NCI-H2227 (cell line): ENCODE data around the gene DEPP1.

ENCODE experiments used
- DNase-seq: peaks from one replicate; lab custom pipeline; 2025; ENCODE audit not compliant: unreplicated experiment; lab: John Stamatoyannopoulos, UW

The DEPP1 gene

DNA sequence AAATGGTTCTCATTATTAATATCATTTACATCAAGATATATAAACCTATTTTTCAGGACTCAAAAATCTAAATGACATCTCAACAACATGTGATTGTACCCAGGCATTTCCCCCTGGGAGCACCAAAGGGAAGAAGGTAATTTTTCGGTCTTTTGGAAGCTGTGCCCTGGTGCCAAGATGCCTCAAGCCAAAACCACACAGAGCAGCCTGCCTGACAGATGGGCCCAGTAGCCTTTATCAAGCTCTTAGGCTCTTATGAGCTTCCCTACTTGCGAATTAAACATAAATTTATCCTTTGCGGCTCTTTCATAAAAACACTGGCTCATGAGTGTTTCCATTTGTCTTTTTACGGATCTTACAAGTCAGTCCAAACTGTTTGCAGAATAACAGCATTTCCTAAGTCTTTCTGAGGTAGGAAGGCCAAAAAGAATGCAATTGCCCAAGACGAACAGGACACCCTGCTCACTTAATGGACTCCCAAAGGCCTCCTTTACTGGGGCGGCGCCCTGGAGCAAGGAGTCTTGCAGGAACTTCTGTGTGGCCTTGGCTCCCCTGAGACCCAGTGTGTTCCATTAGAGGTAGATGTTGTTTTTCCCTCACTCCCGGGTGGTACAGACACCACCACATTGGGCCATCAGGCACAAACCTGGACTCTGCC is 23.1 kb downstream of the DEPP1 start:
- DNase-seq, result no peak

DNA sequence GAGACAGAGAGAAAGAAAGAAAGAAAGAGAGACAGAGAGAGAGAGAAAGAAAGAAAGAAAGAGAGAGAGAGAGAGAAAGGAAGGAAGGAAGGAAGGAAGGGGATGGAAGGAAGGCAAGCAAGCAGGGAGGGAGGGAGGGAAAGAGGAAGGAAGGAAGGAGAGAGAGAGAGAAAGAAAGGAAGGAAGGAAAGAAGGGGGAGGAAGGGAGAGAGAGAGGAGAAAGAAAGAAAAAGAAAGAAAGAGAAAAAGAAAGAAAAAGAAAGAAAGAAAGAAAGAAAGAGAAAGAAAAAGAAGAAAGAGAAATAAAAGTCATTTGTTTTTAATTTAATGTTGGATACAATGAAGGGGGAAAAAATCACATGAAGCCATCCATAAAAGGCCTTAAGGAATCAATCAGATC is 23.6 kb downstream of the DEPP1 start:
- DNase-seq, result no peak

DNA sequence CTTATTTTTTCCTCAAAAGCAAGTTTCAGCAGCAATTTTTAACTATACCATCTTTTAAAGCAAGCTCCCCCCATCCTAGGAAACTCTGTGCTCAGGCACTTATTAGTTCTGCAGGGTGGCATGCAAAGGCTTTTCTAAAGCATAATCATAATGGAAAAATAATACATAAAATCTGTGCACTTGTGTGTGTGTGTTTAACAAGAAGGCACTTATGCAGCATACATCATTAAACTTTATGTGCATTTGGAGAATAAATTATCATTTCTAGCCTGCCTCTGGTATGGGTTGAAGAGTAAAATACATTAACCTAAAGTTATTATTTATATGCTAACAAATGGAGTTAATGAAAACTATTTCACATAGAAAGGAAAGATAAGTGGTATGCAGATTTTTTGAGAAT is 24.6 kb downstream of the DEPP1 start:
- no peak for DNase-seq

DNA sequence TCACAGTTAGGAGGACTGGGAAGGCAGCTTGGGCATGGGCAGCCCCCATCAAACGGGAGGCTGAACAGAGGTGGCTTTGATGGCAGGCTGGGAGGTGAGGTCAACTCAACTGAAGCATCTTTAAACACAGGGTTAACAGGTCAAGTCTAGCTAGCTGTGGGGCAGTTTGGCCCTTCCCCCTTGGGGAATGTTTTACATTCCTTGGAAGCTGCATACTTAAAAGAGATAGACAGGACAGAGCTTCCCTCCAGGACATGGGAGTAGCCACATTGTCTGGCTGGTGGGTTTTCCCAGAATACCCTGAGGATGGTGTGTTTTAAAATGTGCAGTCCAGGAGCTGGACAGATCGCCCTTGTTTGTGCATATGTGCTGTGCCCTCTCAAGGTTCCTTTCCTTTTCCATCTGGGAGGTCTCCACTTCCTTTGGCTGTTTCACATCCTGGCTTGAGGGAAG is 25.8 kb downstream of the DEPP1 start:
- no peak for DNase-seq

DNA sequence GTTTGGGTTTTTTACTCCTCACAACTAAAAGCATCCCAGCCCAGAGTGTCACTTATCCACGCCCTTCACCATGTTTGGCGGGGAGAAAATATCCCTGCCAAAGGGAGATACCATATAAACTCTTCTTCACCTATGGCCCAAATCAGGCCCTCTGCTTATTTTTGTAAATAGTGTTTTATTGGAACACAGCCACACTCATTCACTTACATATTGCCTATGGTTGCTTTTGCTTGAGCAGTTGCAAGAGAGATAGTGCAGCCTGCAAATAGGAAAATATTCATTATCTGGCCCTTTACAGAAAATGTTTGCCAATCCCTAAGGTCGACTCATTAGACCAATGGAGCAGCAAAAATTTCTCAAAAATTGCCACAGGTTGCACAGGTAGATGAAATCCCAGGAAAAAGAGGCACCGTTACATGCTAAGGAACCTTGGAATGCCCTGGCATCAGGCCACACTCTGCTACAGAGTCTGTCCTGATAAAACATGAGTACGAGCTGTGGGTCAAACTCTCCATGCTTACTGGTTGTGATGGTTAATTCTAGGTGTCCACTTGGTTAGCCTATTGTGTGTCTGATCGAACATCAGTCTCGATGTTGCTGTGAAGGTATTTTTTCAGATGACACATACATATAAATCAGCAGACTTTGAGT is 26.9 kb downstream of the DEPP1 start:
- no peak for DNase-seq

DNA sequence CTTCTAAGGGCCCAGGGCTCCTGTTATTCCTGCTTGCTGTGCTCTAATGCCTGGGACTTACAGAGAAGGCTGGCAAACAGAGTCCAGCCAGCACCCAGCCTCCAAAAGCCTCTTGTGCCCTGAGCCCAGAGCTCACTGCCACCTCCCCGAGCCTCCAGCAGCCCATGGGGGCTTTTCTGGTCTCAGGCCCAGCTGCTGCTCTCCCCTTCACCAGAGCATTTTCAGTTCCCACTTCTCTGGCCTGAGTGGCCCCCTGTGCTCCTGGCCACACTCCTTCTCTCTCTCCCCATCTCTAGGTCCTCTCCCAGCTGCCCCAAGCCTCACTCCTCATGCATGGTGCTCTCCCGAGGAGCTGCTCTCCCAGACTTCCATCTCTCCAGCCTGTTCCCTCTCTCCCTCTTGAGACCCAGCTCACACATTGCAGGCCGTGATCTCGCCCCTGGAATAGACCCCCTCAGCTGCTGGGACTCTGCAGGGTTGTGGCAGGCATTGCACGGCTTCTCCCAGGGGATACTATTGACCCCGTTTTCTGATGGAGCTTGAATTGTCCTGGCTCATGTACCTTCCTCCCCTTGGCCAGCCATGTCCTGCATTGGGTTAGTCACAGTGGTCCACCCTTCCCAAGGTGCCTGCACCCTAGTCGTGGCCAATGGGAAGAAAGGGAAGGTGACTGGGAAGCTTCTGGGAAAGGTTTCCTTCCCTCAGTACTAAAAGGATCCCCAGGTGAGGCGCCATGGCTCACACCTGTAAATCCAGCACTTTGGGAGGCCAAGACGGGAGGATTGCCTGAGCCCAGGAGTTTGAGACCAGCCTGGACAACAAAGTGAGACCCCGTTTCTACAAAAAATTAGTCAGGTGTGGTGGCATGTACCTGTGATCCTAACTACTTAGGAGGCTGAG is 28.0 kb downstream of the DEPP1 start:
- no peak for DNase-seq

DNA sequence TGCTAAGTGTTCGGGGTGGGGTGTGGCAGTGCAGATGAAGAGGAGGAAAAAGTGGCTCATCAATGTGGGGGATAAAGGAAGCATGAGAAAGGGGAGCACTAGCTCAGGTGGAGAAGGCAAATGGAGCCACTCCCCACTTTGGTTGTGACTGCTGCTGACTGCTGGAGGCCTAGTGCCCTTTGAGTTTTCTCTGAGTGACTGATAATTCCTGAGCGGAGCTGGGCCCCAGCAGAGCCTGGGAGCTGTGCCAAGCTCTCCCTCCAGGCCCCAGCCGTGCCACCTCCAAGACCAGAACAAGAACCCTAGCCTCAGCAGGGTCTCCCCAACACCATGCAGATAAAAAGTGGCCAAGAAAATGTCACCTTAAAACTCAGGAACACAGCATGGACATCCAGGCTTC is 28.7 kb downstream of the DEPP1 start:
- DNase-seq, result no peak

DNA sequence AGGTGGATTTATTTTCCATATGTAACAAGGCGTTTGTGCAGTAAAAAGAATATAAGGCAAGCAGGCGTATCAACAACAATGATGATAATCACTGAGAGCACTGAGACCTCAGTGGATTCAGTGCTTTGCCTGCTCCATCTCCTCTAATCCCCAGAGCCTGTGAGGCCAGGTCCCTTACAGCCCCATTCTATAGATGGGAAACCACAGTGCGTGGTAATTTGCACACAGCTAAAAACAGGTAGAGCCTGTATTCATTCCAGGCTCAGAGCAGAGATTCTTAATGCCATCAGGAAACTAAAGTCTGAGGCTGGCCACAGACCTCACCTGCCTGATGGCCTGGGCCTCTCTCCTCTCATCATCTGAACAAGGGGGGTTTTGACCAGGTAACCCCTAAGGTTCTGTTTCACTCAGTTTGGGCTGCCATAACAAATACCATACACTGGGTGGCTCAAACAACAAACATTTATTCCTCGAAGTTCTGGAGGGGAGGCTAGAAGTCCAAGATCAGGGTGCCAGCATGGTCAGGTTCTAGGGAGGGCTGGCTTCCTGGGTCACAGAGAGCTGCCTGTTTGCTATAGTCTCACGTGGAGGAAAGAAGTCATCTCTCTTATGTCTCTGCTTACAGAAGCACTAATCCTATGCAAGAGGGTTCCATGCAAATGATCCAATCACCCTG is 29.3 kb downstream of the DEPP1 start:
- no peak for DNase-seq

DNA sequence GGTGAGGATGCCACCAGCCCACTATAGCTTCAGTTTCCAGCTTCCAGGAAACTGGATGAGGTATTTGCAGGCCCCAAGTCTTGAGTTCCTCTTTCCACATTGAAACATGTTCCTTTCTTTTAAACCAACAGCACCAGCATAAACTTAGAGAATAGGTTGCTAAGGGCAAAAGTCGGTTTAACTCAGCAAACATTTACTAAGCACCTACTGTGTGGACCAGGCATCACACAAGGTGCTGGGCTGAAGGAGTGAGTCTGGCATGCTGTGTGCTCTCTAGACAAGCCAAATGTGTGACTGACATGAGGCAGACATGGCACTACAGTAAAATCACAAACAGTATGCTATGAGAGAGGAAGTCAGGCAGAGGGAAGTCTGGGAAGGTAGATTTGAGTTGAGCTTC is 30.0 kb downstream of the DEPP1 start:
- no peak for DNase-seq

DNA sequence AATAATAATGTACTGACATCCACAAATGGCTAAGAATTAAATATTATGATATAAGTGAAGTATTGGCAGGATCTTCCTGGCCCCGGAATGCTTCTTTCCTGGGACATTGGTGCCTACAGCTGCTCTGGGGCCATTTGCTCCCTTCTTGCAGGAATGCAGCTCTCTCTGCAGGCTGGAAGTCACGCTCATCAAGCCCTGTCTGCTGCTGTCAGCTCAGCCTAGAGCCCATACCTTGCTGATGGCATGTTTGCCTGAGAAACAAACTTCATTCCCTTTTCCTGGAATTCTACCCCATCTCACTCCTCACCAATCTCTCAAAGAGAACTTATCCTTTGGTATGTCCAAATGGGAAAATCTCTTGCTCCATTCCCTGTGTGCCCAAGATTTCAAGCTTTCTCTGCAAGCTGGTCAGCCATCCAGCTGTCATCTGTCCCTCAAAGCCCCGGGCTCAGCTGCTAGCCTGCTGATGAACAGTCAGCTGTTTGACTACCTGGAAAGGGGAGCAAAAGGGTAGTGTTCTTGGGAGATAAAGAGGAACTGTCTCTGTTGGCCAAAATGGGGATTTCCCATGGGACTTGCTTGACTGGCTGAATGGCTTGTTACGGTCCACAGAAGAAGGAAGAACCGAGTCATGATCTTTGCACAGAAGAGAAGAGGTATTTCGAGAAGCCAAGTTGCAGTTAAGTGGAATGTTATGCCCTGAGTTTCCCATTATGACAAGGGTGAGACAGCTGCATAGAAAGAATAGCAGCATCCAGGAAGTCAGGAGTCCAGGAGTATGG is 31.0 kb downstream of the DEPP1 start:
- no peak for DNase-seq

DNA sequence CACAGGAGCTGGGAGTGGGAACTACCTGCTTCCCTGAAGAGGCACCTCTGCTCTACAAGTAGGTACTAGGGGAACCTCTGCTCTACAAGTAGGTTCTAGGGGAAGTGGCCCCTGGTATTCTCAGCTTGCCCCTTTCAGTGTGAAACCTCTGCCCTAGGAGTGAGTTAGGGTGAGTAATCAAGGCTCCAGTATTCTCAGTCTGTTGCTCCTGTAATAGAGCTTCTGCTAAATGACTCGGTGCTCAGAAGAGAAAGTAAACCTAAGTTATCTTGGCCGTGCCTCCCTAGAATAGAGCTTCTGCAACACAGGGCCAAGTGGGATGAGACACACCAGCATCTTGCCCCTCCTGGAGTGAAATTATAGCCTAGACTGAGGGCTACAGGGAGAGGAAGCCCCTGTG is 32.4 kb downstream of the DEPP1 start:
- no peak for DNase-seq

DNA sequence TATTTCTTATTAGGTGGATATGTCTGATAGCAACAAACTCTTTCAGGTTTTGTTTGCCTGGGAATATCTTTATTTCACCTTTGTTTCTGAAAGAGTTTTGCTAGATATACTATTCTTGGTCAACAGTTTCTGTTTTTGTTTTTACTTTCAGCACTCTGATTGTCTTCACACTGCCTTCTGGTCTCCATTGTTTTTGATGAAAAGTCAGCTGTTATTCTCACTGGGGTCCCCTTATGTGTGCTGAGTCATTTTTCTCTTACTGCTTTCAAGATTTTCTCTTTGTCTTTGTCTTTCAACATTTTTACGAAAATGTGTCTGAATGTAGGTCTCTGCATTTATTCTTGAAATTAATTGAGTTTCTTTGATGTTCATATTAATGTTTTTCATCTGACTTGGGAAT is 34.3 kb downstream of the DEPP1 start:
- DNase-seq, result no peak

DNA sequence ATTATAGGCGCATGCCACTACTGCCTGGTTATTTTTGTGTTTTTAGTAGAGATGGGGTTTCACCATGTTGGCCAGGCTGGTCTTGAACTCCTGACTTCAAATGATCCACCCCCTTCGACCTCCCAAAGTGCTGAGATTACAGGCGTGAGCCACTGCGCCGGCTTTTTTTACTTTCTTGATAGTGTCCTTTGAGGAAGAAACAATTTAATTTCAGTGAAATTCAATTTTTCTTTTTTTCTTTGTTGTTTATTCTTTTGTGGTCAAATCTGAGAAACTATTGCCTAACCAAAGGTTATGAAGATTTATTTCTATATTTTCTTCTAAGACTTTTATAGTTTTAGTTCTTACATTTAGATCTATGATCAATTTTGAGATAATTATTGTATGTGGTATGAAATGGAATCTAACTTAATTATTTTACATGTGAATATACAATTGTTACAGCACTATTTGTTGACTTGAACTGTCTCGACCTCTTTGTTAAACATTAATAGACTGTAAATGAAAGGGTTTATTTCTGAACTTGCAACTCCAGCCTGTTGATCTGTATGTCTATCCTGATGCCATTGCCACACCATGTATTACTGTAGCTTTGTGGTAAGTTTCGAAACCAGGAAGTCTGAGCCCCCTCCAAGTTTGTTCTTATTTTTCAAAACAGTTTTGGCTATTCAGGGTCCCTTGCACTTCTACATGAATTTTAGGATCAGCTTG is 38.8 kb downstream of the DEPP1 start:
- DNase-seq, result no peak

DNA sequence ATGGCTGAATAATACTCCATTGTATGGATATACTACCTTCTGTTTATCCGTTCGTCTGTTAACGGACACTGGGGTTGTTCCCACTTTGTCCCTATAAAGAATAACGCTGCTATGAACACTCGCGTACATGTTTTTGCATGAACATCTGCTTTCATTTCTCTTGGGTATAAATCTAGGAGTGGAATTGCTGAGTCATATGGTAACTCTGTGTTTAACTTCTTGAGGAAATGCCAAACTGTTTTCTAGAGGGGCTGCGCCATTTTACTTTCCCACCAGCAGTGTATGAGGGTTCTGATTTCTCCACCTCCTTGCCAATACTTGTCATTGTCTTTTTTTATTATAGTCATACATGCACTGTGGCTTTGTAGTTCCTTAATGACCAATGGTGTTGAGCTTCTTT is 39.7 kb downstream of the DEPP1 start:
- no peak for DNase-seq

DNA sequence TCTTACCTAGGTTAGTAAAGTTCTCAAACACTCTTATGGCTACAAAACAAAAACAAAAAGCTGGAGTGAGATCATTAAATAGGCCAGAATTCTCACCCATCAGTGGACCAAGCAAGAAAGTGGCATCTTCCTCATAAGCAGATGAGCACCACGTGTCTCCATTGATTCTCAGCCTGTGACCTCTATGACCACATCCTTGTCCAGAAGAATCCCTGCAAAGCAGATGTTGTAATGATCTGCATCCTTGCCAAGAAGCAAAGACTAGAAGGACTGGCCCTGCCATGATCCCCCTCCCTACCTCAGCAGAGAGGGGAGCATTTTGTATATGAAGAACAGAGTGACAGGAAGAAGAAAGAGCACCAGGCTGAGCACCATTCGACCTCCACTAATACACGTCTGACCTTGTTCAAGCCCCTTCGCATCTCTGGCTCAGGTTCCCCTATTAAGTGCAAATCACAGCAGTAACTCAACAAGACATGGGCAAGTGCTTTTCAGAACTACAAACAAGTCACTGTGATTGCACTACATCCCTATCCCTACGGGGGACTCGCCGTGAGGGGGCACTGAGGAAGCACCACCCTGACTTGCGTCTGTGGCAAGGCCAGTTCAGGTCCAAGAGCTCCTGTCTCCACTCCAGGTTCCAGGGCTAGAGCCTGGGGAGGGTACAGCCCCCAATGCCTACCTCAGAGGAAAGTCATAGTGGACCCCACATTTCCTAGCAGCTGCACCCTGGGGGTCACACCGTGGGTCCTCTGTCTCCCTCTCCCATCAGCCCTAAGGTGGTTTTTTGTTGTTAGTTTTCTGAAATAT is 41.2 kb downstream of the DEPP1 start:
- no peak for DNase-seq

DNA sequence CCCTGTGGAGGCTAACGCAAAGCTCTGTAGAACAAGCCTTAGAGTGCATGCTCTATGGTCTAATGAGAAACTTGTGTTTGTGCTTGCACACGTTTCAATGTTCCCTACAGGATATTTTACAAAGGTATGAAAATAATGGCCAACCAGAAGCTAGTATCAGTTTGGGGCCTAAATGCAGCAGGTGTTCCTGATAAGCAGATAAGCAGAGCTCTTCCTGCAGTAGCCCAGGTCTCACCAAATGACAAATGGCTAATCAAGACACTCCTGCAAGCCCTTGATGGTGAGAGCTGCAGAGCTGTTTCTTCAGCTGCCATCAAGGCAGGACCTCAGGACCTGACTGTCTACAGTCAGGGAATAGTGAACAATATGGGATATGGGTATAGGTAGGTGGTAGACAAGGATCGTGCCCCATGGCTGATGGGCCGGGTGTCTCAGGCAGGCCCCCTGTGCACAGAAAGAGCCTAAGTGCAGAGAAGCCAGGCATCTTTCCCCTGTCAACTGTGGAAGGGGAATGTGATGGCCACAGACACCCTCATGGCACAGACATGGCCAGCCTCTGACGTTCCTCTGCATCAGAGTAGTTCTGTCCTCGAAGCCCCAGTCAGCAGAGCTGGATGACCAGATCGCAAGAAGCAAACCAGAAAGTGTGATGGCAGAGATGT is 42.2 kb downstream of the DEPP1 start:
- no peak for DNase-seq

DNA sequence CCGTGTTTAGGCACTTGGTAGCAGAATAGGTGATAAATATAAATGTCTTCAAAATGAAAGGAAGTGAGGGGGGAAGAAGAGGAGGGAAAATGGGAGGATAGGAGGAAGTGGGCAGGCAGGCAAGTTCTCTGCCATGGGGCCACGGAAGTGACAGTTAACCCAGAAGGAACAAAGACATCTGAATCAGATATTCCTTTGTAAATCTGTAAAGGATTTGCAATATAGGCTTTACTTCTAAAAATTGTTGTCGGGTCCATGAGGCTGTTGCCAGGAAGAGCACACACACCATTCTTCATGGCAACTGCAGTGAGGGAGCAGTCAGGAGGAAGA is 42.7 kb downstream of the DEPP1 start:
- DNase-seq, result no peak

DNA sequence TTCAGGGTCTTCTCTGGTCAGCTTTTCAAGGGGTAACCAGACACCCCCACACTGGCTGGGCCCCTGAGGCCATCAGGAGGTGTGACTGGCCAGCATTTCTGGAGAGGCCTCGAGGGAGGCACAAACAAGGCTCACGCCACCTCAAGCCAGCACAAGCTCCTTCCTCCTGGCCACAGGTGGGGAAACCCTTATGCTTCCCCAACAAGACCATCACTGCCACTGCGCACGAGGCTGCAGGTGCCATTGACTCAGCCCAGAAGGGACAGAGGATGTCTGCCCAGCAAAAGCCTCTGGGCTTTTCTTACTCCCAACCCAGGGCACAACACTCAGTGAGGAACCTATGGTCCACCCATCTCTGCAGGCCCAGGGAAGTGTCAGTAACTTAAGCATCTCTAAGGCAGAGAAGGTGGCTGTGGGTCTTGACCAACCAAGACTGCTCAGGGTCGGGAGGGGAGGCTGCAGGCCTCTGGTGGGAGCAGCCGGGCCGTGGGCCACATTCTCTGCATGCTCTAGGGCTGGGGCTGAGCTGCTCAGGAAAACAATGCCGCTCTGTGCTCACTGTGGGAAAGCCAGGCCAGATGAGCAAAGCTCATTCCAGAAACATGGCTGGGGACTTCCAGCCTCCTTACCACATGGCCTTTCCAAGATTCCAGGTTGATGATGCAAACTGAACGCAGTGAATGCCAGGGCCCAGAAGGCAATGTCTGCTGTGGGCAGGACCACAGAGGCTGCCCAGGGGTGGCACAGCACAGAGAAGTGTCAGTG is 43.2 kb downstream of the DEPP1 start:
- DNase-seq, result no peak
